ENCODE measurements around the gene MCCC1. TPM values are rescaled to one million over a fixed set of nuclear protein-coding genes. Genes with fewer than 3 reads are reported as not detected.

Gene MCCC1
- total and polyA plus RNA-seq, 7 experiments from 2014 or later = 17.7 to 37.5 (median 31.8) TPM

DNA sequence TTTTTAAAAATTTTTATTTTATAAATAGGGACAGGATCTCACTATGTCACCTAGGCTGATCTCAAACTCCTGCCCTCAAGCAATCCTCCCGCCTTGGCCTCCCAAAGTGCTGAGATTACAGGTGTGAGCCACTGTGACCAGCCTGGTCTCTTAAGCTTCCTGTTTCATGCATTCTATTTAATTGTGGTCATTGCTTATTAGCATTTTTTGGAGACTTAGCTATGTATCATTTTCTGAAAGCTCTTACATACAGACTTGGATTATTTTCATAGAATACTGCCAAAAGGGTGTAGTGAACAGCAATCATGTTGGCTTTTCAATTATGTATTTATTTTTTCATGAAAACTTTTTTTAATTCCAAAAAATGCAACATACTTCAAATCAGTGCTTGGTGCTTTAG is 67.5 kb downstream of the MCCC1 start:
- no peak overlapping the region for H3K4me3 Mint-ChIP-seq
- H3K36me3 Mint-ChIP-seq = peaks cover 25 to 61% (median 36%) of the 10 kb centered on the region in 5 donors
- peaks cover 0 to 6% (median 0%) of the 10 kb centered on the region in 7 donors for H3K4me1 Mint-ChIP-seq
- ChIA-PET CTCF (no interaction called here), POLR2A (no interaction called here)
- ATAC-seq = no peak
- Histone ChIP-seq H3K4me1 (ENCODE audit: control insufficient read depth in 2 of 2, insufficient read depth in 2 of 2, low read length in 2 of 2) (no peaks in the 10 kb centered on the region), H3K4me3 (ENCODE audit: low read length) (no peak overlapping the region), H3K27ac (ENCODE audit: low read depth, low read length) (no peak overlapping the region), H3K27me3 (ENCODE audit: control insufficient read depth in 2 of 2, insufficient read depth in 2 of 2, low read length in 2 of 2) (no peaks in the 10 kb centered on the region), H3K36me3 (ENCODE audit: control insufficient read depth in 2 of 3, insufficient read depth in 3 of 3, low read length in 3 of 3) (peaks cover 0 to 40% (median 6%) of the 10 kb centered on the region in 3 experiments), H3K9me3 (ENCODE audit: control insufficient read depth in 2 of 3, low read length in 3 of 3) (no peaks in the 10 kb centered on the region)
- H3K9me3 Mint-ChIP-seq = peaks cover 0 to 2% (median 0%) of the 10 kb centered on the region in 11 donors
- intact Hi-C loops (cut with micrococcal nuclease) = no loop called here
- no peaks in the 10 kb centered on the region for H3K27me3 Mint-ChIP-seq
- no peak for DNase-seq
- no peak overlapping the region for H3K27ac Mint-ChIP-seq

DNA sequence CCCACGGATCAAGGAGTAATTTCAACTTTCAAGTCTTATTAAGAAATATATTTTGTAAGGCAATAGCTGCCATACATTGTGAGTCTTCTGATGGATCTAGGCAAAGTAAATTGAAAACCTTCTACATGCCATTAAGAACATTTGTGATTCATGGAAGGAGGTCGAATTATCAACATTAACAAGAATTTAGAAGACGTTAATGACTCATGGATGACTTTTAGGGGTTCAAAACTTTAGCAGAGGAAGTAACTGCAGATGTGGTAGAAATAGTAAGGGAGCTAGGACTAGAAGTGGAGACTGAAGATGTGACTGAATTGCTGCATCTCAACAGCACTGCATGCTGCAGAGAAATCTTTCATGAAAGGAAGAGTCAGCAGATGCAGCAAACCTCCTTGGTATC is 70.9 kb downstream of the MCCC1 start:
- intact Hi-C loops (cut with micrococcal nuclease) = no loop called here
- CTCF ChIA-PET = no interaction called here
- POLR2A ChIA-PET = no interaction called here
- Histone ChIP-seq H3K9me3 (ENCODE audit: control insufficient read depth in 2 of 3, low read length in 3 of 3) (no peaks in the 10 kb centered on the region), H3K4me1 (ENCODE audit: control insufficient read depth in 2 of 2, insufficient read depth in 2 of 2, low read length in 2 of 2) (no peaks in the 10 kb centered on the region), H3K27me3 (ENCODE audit: control insufficient read depth in 2 of 2, insufficient read depth in 2 of 2, low read length in 2 of 2) (no peaks in the 10 kb centered on the region), H3K27ac (ENCODE audit: low read depth, low read length) (no peak overlapping the region), H3K4me3 (ENCODE audit: low read length) (no peak overlapping the region), H3K36me3 (ENCODE audit: control insufficient read depth in 2 of 3, insufficient read depth in 3 of 3, low read length in 3 of 3) (peaks cover 0 to 35% (median 6%) of the 10 kb centered on the region in 3 experiments)
- Mint-ChIP-seq H3K4me3 (no peak overlapping the region), H3K36me3 (peaks cover 18 to 56% (median 38%) of the 10 kb centered on the region in 5 donors), H3K4me1 (peaks cover 0 to 6% (median 0%) of the 10 kb centered on the region in 7 donors), H3K27ac (no peak overlapping the region), H3K27me3 (no peaks in the 10 kb centered on the region), H3K9me3 (peaks cover 0 to 2% (median 0%) of the 10 kb centered on the region in 11 donors)
- no peak for ATAC-seq
- DNase-seq = no peak

DNA sequence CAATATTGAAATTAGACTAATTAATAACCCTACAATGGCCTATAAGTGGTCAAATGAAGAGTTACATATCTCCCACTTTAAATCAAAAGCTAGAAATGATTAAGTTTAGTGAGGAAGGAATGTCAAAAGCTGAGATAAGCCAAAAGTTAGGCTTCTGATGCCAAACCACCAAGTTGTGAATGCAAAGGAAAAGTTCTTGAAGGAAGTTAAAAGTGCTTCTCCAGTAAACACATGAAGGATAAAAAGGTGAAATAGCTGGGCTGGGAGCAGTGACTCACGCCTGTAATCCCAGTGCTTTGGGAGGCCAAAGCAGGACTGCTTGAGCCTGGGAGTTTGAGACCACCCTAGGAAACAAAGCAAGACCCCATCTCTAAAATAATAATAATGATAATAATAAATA is 72.0 kb downstream of the MCCC1 start:
- no peak overlapping the region for H3K4me3 ChIP-seq (ENCODE audit: low read length)
- H3K27me3 ChIP-seq (ENCODE audit: control insufficient read depth in 2 of 2, insufficient read depth in 2 of 2, low read length in 2 of 2) = no peaks in the 10 kb centered on the region
- Mint-ChIP-seq H3K27me3 (no peaks in the 10 kb centered on the region), H3K27ac (no peak overlapping the region), H3K36me3 (peaks cover 18 to 50% (median 44%) of the 10 kb centered on the region in 5 donors), H3K4me3 (no peak overlapping the region), H3K4me1 (peaks cover 0 to 6% (median 0%) of the 10 kb centered on the region in 7 donors), H3K9me3 (peaks cover 0 to 2% (median 0%) of the 10 kb centered on the region in 11 donors)
- no peak overlapping the region for H3K27ac ChIP-seq (ENCODE audit: low read depth, low read length)
- no peaks in the 10 kb centered on the region for H3K9me3 ChIP-seq (ENCODE audit: control insufficient read depth in 2 of 3, low read length in 3 of 3)
- intact Hi-C loops (cut with micrococcal nuclease) = no loop called here
- H3K36me3 ChIP-seq (ENCODE audit: control insufficient read depth in 2 of 3, insufficient read depth in 3 of 3, low read length in 3 of 3) = peaks cover 0 to 31% (median 6%) of the 10 kb centered on the region in 3 experiments
- no peak for DNase-seq
- CTCF ChIA-PET = no interaction called here
- no peaks in the 10 kb centered on the region for H3K4me1 ChIP-seq (ENCODE audit: control insufficient read depth in 2 of 2, insufficient read depth in 2 of 2, low read length in 2 of 2)
- no peak for ATAC-seq
- POLR2A ChIA-PET = no interaction called here

DNA sequence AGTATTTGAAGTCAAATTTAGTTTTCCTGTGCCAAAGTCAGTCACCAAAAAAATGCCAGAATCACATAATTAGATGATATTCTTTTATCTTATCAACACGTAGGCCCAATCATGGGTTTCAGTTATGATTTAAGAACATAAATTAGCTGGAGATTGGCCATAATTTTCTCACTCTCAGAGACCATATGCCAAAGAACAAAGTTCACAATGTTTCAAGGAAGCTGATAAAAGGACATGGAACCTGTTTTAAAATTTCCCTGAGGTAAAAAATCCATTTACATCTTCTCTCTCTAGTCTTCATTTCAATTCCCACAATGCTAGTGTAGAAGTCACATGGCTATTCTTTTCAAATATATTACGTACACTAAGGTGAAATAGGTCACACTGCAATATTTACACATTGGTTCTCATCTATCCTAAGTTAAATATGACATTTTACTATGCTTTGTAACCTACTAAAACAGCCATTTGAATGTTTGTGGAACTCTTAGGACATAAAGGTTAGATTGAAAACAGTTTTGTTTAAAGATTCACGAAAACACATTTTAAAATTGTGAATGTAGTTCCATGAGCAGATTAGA is 76.3 kb downstream of the MCCC1 start:
- Mint-ChIP-seq H3K36me3 (peaks cover 13 to 34% (median 26%) of the 10 kb centered on the region in 5 donors), H3K27ac (no peak overlapping the region), H3K4me3 (no peak overlapping the region), H3K4me1 (no peaks in the 10 kb centered on the region), H3K9me3 (no peaks in the 10 kb centered on the region), H3K27me3 (no peaks in the 10 kb centered on the region)
- no peak overlapping the region for H3K4me3 ChIP-seq (ENCODE audit: low read length)
- H3K27ac ChIP-seq (ENCODE audit: low read depth, low read length) = no peak overlapping the region
- no peak for DNase-seq
- no peak for ATAC-seq
- ChIA-PET POLR2A (no interaction called here), CTCF (no interaction called here)
- H3K4me1 ChIP-seq (ENCODE audit: control insufficient read depth in 2 of 2, insufficient read depth in 2 of 2, low read length in 2 of 2) = no peaks in the 10 kb centered on the region
- intact Hi-C loops (cut with micrococcal nuclease) = no loop called here
- H3K36me3 ChIP-seq (ENCODE audit: control insufficient read depth in 2 of 3, insufficient read depth in 3 of 3, low read length in 3 of 3) = peaks cover 0 to 35% (median 0%) of the 10 kb centered on the region in 3 experiments
- no peaks in the 10 kb centered on the region for H3K27me3 ChIP-seq (ENCODE audit: control insufficient read depth in 2 of 2, insufficient read depth in 2 of 2, low read length in 2 of 2)
- no peaks in the 10 kb centered on the region for H3K9me3 ChIP-seq (ENCODE audit: control insufficient read depth in 2 of 3, low read length in 3 of 3)

DNA sequence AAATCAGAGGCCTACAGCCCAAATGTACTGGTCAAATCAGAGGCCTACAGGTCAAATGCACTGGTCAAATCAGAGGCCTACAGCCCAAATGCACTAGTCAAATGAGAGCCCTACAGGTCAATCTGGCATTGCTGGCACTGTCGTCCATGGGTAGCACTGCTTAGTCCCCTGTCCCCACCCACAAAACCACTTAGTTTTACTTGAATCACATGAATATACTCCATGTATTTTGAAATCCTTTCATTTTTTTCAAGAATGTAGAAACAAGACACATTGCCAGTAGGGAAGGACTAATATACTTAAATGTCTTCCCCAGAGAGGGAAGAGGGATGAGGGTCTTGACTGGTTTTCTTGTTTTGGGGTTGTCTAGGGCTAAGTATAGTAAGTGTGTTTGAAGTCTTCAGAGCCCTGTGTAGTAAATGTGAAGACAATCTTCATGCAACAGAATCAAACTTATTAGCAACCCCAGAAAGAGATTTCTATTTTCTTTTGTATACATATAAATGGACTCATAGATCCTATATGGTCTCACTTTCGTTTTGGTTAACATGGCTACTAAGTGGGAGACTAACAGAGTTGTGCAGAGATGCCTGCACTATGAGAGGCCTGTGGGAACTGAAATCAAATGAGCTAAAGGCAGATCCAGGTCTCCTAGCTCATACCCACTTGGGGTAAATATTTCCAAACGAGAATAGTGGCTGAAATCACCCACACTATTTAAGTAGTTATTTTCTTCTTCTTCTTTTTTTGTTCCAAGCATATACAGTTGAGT is 80.7 kb downstream of the MCCC1 start:
- Mint-ChIP-seq H3K36me3 (peaks cover 17 to 39% (median 30%) of the 10 kb centered on the region in 5 donors), H3K4me1 (no peaks in the 10 kb centered on the region), H3K27ac (peak overlapping the region in 1 of 9 donors; percentile 77), H3K27me3 (no peaks in the 10 kb centered on the region), H3K9me3 (no peaks in the 10 kb centered on the region), H3K4me3 (no peak overlapping the region)
- DNase-seq = peak in 3 of 9 donors; percentile 12 to 35 (median 26)
- Histone ChIP-seq H3K4me3 (ENCODE audit: low read length) (no peak overlapping the region), H3K27ac (ENCODE audit: low read depth, low read length) (no peak overlapping the region), H3K4me1 (ENCODE audit: control insufficient read depth in 2 of 2, insufficient read depth in 2 of 2, low read length in 2 of 2) (no peaks in the 10 kb centered on the region), H3K36me3 (ENCODE audit: control insufficient read depth in 2 of 3, insufficient read depth in 3 of 3, low read length in 3 of 3) (peaks cover 0 to 49% (median 5%) of the 10 kb centered on the region in 3 experiments), H3K27me3 (ENCODE audit: control insufficient read depth in 2 of 2, insufficient read depth in 2 of 2, low read length in 2 of 2) (no peaks in the 10 kb centered on the region), H3K9me3 (ENCODE audit: control insufficient read depth in 2 of 3, low read length in 3 of 3) (no peaks in the 10 kb centered on the region)
- CTCF ChIA-PET = no interaction called here
- intact Hi-C loops (cut with micrococcal nuclease) = loop anchor here in 1 of 2 donors (10.0 kb wide), 1 partner anchor 104 kb away; no protein-coding TSS in a partner anchor
- no peak for ATAC-seq
- POLR2A ChIA-PET = no interaction called here

DNA sequence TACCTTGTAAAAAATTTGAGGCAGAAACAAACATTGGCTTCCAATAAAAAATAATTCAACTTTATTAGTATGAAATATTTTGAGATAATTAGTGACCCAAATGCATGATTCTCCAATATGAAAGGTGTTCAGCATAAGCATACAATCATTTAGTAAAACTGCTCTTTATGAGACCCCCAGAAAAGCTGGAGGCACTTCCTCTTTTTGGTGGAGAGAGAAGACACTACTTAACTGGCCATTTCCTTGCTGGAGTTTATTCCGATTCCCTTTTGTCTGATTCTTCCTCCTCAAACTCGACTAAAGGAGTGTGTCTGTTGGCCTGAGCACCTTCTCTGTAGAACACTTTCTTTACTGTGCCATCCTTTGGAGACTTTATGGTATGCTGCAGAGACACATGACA is 84.1 kb downstream of the MCCC1 start:
- Mint-ChIP-seq H3K9me3 (no peaks in the 10 kb centered on the region), H3K4me3 (no peak overlapping the region), H3K27me3 (no peaks in the 10 kb centered on the region), H3K27ac (no peak overlapping the region), H3K4me1 (no peaks in the 10 kb centered on the region), H3K36me3 (peaks cover 13 to 29% (median 21%) of the 10 kb centered on the region in 5 donors)
- ATAC-seq = no peak
- Histone ChIP-seq H3K27me3 (ENCODE audit: control insufficient read depth in 2 of 2, insufficient read depth in 2 of 2, low read length in 2 of 2) (no peaks in the 10 kb centered on the region), H3K4me3 (ENCODE audit: low read length) (no peak overlapping the region), H3K27ac (ENCODE audit: low read depth, low read length) (no peak overlapping the region), H3K4me1 (ENCODE audit: control insufficient read depth in 2 of 2, insufficient read depth in 2 of 2, low read length in 2 of 2) (no peaks in the 10 kb centered on the region), H3K9me3 (ENCODE audit: control insufficient read depth in 2 of 3, low read length in 3 of 3) (no peaks in the 10 kb centered on the region), H3K36me3 (ENCODE audit: control insufficient read depth in 2 of 3, insufficient read depth in 3 of 3, low read length in 3 of 3) (peaks cover 0 to 30% (median 5%) of the 10 kb centered on the region in 3 experiments)
- CTCF ChIA-PET = no interaction called here
- intact Hi-C loops (cut with micrococcal nuclease) = loop anchor here in 1 of 2 donors (10.0 kb wide), 1 partner anchor 100 kb away; no protein-coding TSS in a partner anchor
- DNase-seq = no peak
- POLR2A ChIA-PET = no interaction called here
